Right forelimb (tissue), 1 donor: ENCODE data around the gene OR10G7.
A peak's percentile ranks its signal among the peaks of the same experiment; 100 is the strongest.

Source experiments
- DNase-seq: peaks from one replicate; pipeline ENCODE4 v3.0.0-alpha.2; 2018

Gene OR10G7, protein sequence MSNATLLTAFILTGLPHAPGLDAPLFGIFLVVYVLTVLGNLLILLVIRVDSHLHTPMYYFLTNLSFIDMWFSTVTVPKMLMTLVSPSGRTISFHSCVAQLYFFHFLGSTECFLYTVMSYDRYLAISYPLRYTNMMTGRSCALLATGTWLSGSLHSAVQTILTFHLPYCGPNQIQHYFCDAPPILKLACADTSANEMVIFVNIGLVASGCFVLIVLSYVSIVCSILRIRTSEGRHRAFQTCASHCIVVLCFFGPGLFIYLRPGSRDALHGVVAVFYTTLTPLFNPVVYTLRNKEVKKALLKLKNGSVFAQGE

DNA sequence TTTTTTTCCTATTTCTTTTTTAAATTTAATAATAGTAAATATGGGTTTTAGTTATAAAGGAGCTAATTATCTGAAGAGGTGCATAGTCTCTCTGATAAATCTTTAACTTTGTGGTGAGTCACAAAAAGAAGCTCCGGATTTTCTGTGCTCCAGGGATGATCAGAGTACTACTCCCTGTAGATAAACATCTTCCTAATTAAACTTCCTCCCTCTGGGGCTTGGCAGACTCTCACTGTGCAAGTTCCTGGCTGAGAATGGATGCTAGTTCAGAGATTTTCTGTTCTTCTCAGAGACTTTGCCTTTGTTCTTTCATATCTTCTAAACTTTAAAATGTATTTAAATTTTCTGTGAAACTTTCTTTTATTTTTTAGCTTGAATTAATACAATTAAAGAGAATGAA lies at the start of gene OR10G7:
TSS of gene OR10G7 (minus strand) at position 72 of the 400 bp plus-strand sequence. CDS start 2,324 bp downstream, outside the sequence.
- DNase-seq = no peak

DNA sequence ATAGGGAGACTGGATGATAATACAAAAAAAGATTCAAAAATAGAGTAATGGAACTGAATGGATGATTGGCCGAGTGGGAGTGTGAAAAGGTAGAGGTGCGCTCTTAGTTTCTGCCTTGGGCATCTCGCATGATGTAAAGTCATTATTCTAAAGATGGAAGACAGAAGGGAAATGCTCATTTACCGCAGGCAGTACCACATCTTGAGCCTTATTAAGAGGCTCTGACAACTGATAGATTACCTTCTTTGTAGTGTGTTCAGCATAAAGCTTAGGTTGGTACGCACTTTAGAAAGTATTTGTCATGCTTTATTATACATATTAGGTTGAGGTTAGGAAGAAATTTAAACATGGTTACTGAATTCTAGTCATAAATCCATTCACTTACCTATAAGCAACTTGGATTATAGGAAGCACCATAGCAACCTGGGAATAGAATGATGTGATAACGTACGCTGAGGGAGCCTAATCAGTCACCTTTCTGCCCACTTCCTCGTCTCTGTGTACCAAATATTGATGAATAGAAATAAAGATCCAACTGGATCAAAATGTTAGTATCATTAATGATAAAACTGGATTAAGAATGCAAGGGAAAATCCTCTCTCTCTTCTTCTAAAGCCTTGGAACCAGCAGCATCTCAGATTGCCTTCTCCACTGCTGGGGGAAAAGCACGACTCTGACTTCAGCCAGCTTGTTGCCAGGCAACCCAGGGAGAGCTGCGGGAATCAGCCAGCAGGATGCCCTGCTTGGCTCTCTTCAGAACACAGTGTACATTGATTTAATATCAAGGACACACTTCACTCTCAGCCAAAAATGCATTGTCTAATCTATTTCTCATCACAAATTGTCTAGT lies 45.1 kb upstream of the OR10G7 start:
- no peak for DNase-seq

DNA sequence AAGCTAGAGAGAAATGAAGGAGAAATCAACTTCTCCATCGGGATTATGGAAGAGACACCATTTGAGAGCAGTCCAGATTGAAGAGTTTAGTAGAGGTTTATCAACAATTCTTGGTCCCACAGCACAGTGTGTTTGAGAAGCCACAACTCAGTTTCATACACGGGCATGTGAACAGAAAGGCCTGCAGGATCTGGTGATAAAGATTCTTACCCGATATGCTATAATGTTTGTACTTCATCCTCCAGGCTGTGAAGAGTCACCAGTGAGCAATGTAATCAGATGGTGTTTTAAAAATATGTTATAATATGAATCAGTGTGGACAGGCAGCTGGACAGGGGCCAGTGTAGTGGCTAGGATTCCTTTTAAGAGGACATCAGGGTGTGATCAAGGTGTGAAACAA lies 44.5 kb upstream of the OR10G7 start:
- no peak for DNase-seq

DNA sequence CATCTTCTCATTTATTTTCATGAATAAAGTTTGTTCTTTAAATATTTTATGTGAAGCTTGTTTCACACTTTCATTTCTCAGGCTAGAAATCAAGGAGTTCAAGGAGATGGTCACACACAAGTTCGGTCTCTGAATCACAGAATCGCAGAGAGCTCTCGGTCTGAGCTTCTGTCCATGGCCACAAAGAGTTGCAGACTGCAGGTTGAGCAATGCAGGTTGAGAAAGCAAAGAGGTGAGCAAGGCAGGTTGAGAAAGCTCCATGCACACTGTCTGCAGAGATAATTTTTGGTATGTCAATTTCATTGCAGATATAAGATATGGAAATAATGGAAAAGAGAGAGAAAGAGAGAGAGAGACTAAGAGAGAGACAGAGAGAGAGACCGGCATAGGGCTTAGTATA lies 41.2 kb upstream of the OR10G7 start:
- no peak for DNase-seq

DNA sequence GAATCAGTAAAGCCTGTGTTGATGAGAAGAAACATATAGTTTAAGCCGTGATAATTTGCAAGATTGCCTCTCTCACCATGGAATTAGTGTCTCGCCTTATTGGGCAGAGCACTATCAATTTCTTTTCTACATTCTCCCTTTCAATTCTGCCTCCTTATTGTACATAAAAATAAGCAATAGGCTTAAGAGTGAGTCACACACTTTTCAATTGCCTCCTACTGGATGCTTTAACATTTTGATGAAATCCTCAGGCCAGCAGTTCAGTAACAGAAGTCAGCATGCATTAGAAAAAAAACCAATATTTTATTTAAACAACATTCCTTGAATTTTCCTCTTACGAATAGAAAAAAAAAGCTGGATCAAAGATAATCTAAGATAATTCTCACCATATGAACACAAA lies 40.4 kb upstream of the OR10G7 start:
- DNase-seq = no peak

DNA sequence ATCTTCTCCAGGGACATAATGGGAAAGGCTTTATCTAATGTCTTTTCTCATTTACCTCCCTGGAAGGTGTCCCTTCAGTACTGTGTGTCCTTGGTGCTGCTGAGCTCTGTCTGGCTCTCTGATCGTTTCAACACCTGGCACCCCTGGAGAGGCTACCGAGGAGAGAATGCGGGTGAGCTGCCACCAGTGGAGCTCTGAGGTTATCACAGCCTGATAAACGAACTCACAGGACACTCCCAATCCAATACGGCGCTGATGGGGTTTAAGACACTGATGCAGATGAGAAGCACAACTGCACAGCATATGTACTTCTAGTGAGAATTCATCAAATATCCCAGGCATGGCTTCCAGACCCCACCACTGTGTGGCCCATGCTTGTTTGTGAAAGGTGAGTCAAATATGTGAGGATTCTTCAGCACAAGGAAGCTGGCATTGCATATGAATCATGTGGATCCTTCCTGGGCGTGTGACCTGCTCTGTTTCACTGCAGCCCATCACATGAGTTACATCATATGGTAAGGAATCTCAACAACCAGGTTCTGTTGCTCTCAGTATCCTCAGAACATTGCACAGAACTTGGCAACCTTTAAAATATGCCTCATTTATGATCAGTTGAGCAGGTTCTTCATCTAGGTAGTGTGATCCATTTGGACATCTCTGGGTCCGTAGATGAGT lies 39.3 kb upstream of the OR10G7 start:
- DNase-seq = no peak

DNA sequence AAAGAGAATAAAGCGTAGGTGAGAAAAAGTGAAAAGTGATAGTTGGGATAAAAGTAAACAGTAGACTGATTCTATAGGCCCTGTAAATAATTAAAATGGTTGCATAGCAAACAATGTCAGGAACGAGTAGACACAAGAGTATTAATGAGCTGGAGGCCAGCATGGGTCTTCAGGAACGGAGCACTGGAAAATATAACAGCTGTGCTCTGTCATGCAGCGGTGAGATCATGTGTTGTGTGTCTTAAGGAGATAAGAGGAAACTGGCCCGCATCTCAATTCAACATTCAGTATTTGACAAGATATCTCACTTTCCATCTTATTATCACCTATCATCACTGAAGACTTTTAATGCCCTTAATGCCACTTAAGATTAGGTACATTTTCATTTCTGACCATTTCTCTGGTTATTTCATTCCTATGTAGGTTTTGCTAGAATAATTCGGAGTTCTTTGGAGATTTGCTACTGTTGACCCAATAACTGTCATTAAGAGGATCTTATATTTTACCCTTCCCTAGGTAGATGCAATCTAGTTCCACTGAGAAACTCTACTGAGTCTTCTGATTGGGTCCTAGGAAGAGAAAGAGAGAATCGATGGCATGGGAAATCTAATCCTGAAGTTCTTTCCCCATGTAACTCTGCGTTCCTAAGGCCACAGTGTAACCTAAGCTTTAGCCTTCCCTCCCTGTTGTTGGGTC lies 38.7 kb upstream of the OR10G7 start:
- no peak for DNase-seq

DNA sequence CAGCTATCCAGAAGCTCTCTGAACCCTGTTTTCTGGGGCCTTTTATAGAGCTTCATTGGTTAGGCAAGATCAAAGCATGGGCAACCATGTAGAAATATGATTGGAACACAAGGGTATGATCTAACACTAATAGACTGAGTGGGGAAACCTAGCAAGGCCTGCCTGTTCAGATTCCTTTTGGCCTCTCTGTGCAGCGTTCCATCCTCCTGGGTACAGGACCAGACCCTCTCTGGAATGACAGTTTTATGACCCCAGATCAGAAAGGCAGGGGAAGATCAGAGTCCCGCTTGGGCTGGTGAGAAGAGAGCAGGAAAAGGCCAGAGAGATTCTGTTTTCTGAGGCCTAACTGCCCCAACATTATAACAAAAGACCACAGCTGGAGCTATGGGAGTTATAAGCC lies 37.5 kb upstream of the OR10G7 start:
- no peak for DNase-seq

DNA sequence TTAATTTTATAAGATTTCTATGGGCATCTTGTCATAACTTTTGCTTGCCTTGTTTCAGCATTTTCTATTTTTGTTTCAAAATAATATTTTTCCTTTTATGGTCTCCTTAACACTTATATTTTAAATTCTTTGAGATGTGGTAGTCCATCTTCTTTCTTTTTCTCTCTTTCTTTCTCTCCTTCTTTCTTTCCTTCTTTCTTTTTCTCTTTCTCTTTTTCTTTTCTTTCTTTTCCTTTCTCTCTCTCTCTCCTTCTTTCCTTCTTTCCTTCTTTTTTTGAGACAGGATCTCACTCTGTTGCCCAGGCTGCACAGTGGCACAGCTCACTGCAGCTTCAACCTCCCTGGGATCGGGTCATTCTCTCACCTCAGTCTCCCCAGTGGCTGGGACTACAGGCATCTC lies 36.1 kb upstream of the OR10G7 start:
- DNase-seq = no peak

DNA sequence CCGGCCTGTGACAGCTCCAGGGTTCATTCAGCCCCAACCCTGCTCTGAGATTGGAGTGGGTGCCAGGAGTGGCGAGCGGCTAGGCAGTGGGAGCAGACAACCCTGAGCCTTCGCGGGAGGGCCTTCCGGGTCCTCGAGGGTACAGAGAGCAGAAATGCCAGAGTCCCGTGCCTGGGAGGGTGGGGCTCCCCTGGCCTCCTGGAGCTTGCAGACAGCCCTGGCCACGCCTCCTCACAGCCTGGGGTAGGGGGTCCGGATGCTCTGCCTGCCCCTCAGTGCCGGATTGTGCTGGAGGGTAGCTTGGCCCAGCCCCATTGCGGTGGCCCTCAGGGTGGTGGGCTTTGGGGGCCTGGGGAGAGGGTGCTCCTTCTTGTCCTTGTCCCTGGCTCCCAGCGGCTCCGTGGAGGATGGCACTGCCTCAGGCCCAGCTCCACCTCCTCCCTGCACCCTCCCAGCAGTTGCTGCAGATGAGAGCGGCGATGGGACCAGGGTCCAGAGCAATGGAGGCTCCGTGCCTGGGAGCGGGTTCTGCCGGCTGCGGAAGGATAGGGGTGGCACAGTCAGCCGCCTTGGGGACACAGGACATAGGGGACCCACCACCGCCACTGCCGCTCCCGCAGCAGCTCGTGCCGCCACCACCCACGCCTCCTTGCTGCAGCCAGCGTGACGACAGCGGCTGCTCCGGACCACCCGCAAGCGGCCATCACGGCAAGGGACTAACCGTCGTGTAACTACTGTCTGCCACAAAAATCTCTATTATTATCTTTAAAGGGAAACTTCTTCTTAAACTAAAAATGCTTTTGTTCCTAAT lies 34.9 kb upstream of the OR10G7 start:
- peak; percentile 52 for DNase-seq

DNA sequence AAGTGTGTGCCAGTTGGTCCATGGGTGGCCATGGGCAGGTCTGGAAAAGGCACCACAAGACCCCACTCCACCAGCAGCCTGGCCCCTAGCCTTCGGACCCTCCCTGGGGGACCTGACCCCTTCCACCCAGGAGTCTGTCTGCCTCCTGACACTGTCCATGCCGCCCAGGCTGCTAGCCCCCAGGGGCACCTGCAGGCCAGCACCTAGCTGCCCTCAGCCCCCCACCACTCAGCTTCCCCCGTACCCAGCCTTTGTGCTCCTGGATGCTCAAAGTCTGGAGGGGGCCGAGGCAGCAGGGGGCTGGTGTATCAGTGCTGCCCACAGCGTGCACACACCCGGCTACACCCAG lies 34.3 kb upstream of the OR10G7 start:
- no peak for DNase-seq

DNA sequence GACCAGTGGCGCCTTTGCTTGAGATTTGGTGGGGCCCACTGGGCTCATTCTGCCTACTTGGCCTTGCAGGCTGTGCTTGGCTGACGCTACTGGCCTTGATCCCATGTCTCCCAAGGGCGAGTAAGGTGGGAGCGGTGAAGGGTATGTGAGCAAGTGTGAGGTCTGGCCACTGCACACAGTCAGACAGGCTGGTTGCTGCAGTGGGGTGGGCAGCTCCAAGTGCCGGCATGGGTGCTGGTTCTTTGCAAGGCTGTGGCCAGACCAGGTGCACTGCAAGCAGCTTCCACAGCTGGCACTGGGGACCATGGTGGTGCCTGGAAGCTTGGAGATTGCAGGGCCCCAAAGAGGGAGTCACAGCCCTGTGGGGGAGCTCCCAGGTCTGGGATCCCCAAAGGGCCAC lies 33.4 kb upstream of the OR10G7 start:
- DNase-seq = no peak

DNA sequence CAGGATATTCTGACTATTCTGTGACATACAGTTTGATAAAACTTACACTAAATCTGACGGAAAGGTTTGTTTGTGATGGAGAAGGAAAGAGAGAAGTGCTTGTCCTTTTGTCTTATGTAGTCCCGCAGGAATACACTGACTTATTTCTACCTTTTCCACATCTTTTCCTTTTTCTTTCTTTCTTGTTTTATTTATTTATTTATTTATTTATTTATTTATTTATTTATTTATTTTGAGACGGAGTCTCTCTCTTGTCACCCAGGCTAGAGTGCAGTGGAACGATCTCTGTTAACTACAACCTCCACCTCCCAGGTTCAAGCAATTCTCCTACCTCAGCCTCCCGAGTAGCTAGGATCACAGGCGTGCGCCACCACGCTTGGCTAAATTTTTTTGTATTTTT lies 31.0 kb upstream of the OR10G7 start:
- no peak for DNase-seq

DNA sequence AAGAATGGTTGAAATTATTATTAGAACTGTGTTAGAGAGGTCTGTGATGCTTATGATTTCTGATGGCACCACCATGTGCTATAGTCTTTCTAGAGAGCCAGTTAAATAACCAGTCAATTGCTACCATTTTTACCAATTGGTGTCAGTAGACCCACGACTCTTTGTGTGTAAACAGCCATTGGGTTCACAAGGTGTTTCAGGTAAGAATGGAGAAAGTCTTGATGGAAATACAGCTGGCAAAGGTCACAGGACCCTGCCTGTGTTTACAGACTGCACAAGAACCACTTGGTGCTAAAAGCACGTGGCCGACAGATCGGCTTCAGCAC lies 30.5 kb upstream of the OR10G7 start:
- no peak for DNase-seq

DNA sequence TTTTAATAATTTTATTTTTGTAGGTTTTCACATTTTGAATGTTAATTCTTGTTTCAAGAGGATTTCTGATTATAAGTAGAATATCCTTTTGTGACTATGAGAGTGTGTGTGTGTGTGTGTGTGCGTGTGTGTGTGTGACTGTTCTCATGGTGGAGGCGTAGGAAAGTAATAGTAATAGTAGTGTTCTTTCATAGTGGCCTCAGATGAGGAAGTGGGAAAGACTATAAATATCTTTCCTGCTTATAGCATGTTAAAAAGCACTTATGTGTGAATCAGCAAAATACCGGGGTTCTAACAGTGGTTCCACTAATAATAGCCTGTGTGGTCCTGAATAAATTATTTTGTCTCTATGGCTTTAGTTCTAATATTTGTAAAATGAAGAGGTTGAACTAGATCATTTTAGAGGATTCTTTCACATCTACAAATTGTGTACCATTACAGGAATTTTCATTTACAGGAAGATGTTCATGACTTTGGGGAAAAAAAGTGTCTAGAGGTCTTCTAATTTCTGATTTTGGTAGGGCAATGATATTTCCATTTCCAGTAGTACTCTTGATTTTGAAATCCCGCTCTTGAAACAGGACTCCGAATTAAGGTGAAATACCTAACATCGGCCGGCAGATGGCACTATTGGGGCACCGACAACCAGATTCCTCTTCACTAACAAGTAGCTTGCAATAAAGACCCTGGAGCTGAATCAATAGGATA lies 29.9 kb upstream of the OR10G7 start:
- DNase-seq = peak; percentile 84

DNA sequence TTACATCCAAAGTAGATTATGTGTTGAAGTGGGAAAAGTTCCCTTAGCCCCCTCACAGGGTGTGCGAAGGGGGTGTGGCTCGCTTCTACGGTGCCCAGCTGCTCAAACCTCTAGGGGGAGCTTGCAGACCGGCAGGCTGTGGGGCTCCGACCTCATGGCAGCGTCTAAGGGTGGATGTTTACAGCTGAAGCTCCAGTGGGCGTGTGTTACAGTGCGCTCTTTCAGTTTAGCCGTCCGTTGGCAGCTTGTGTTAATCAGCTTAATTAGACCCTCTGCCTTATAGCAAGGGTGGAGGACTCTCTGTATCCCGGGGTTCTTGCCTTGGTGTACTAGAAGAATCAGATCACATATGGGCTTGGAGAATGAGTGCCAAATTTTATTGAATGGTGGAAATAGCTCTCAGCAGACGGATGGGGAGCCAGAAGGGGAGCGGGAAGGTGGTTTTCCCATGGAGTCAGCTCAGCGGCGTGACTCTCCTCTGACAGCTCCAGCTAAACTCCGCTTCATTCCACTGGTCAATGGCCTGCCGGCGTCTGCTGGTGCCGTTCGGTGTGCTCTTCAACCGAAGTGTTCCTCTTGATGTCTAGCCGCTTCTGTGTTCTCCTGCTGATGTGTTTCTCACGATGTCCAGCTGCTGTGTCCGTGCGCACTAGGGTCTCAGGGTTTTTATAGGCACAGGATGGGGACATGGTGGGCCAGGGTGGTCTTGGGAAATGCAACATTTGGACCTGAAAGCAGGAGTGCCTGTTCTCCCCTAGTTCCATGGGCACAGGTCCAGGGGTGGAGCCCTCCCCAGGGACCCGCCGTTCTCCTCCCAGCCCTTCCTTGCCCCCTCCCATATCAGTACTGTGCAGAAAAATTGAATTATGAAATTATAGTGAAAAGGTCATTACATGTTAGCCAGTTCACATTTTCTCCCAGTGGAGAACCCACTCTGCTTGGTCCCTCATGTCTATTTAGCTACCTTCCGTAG lies 28.6 kb upstream of the OR10G7 start:
- DNase-seq = peak; percentile 66

DNA sequence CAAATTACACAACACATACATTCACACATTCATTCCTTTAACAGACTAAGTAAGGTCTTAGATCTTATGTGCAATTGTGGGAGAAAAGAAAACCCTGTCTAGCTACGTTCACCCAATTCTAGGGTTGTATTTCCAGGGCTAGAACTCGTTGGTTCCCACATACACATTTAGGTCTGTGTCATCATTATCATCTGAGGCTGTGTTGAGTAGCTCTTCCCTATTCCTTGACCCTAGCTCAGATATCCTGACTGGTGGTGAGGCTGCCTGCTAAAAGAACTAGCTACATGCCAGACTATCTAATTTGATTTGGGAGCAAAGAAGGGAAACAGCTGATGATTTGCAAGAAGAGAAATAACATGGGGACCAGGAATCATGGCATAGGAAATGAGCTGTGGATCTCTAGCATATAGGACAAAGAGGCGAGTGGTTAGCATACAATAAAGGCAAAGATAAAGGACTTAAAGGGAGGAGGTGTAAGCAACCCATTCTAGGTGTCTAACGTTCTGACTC lies 27.5 kb upstream of the OR10G7 start:
- no peak for DNase-seq

DNA sequence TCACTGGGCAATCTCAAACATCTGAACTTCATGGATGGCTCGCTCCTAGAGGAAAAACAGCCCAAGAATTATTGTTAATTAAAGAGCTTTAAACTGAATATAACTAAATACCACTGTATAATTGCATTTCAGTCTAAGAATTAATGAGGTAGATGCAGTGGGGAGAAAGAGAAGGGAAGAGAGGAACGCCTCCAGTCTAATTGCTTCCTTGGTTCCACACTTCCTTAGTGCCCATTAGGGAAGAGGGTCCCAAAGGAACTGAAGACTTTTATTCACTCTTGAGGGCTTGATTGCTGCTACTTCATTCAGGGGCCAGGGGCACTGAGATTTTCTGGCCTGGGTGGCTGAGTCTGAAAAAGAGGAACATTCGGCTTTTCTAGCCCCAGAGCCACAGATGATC lies 11.8 kb upstream of the OR10G7 start:
- DNase-seq = no peak

DNA sequence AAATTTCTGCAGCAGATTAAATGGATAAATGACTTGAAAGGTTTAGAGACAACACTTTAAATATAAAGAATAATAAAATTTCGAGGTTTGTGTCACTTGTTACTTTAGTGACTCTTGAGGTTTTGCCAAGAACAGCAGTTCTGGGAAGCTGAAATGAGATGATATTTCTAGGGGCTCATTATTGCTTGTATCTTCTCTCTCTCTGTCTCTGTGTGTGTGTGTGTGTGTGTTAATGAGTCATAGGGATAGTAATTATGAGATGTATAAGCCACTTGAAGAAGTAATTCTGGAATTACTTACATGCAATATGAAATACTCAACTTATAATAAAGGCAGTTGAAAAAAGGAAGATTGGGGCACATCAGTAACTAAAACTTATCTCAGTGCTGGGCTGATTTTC lies 9.6 kb upstream of the OR10G7 start:
- no peak for DNase-seq

DNA sequence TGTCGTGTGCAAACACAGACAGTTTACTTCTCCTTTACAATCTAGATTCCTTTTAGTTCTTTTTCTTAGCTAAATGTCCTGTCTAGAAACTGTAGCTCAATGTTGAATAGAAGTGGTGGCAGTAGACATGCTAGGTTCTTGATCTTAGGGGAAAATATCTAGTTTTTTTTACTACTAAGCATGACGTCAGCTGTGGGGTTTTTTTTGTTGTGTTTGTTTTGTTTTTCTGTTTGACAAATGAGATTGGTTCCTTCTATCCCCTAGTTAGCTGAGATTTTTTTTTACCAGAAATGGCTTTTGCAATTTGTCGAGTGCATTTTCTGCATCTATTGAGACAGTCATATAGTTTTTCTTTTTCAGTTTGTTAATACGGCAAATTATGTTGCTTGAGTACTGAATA lies 2.3 kb upstream of the OR10G7 start:
- no peak for DNase-seq
